Prostate gland (tissue), 2 donors: ENCODE measurements around the gene NEO1.

Experiments
- CTCF ChIP-seq, 4 experiments: fragments of 200-600 bp in 2 of 4; fragments of 450-650 bp in 2 of 4; sonication (generic) in 2 of 4; IDR thresholded peaks; 1 replicate in 3 of 4; 2 replicates in 1 of 4; pipeline ENCODE4 v1.5.1; 2016 to 2019; ENCODE audit warnings: antibody characterized with exemption in 4 of 4, mild to moderate bottlenecking in 2 of 4, moderate library complexity in 2 of 4
- POLR2A ChIP-seq: fragments of 450-650 bp; IDR thresholded peaks from one replicate; pipeline ENCODE4 v1.6.1; 2016; ENCODE audit warnings: antibody characterized with exemption, mild to moderate bottlenecking
- POLR2AphosphoS5 ChIP-seq: sonication (generic); formaldehyde crosslinking; IDR thresholded peaks from one replicate; pipeline ENCODE4 v1.6.1; 2017; ENCODE audit warnings: antibody characterized with exemption

DNA sequence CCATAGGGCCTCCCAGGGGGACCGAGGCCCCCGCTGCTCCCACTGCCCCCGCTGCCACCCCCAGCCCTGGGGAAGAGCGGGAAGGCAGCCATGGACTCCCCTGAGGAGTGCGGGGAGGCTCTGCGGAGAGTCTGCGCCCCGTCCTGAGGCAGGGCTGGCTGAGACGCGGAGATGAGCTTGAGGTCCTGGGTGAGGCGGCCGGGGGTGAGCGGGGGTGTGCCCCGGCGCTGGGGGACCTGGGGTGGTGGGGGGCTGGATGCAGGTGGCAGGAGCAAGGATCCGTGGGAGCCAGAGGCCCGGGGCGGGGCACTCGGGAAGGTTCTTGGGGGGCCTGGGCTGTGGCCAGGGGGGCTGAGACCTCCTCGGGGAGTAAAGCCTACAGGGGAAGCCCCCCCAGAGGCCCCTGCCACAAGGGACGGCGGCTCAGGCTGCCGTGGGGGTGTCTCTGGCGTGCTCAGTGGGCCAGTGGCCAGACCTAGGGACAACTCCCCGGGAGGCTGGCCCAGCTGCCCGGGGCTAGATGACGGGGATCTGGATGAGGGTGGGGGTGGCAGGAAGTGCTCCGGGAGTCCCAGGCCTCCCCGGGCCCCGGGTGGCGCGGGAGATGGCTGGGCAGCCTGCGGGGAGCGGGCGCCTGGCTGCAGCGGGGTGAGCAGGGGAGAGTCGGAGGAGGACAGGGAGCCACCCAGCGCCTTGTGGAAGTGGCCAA lies 270.6 kb downstream of the NEO1 start:
- TF ChIP-seq POLR2AphosphoS5, result no peak
- no peak for TF ChIP-seq CTCF (IDR thresholded peaks at IDR 0.05)
- TF ChIP-seq POLR2A, result no peak
